Measurements from ENCODE around the gene CMTM2. TPM values are rescaled to one million over a fixed set of nuclear protein-coding genes. Genes with fewer than 3 reads are reported as not detected.
"Not testable (repeated sequence)": the region's sequence is repeated elsewhere in the genome, so short reads cannot be mapped to it uniquely, and the experiment has no call there.

CMTM2 gene
- total RNA-seq, 1 donor from 2014 or later, result 1.5 TPM

DNA sequence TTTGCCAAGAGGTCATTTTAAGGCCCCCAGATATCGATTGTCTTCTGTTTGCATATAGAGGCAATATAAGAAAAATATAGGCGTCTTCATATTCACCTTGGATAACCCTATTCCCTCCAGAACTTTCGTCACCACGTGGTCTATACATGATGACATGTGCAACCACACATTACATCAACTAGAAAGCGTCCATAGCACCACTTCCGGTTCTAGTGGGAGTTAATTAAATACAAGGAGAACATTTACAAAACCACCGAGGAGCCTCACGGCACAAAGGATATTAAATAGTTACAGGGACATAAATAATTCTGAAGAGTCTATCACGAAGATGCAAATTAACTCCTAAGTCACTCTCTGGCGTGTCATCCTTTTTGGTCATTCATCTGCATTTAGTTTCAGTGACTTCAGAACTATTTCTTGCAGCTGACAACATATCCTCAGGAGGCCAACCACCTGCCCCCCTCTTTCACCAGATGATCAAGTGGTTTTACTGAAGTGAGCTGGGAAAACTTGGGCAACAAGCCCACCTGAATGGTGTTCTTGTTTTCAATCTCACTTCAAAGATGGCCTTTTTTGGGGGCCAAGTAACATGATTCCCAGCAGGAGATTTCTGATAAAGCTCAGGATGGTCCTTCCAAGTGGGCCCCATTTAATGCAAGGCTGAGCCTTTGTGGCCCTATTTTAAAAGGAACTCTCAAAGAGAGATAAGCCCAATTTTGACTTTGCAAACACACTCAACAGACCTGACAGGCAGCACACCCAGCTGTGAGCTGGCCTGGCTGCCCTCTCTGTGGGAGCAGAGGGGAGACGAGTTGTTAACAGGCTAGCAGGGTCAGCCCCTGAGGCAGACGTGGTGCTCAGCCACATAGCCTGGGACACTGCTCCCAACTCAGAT lies 40.5 kb downstream of the CMTM2 start:
- intact Hi-C loops (cut with DNase I), result no loop called here
- DNase-seq (ENCODE audit: low spot score), result no peak
- ATAC-seq, result peak; percentile 14

- DNase-seq (ENCODE audit: low spot score) (no peak), ATAC-seq (no peak)
- intact Hi-C loops (cut with DNase I), result no loop called here
Observed at GRCh38 chr16:66620429-66620795, 41.1 kb downstream of the CMTM2 start.

GRCh38 chr16:66621973-66622372 lies 42.7 kb downstream of the CMTM2 start:
- intact Hi-C loops (cut with DNase I), result no loop called here
- no peak for ATAC-seq
- no peak for DNase-seq (ENCODE audit: low spot score)

DNA sequence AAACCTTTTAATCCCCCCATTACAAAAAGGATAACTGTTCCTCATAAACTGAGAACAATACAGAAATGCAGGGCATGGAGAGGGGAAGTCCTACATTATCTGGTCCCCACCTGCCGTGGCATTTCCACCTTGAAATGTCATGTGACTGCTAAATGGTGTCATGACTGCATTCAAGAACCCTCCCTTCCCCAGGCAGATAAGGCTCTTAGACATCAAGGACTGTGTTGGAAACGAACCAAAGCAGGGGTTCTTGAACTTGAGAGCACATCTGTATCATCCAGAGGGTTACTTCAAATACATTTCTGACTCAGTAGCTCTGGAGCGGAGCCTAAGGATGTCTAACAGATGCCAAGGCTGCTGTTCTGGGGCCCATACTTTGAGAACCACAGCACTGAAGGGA lies 43.6 kb downstream of the CMTM2 start:
- intact Hi-C loops (cut with DNase I), result no loop called here
- no peak for DNase-seq (ENCODE audit: low spot score)
- ATAC-seq, result no peak

GRCh38 chr16:66623755-66624154 lies 44.5 kb downstream of the CMTM2 start:
- intact Hi-C loops (cut with DNase I), result no loop called here
- DNase-seq (ENCODE audit: low spot score), result no peak
- ATAC-seq, result no peak

- intact Hi-C loops (cut with DNase I); DNase-seq (ENCODE audit: low spot score); ATAC-seq: not testable (repeated sequence)
Observed at GRCh38 chr16:66627611-66628378, 48.5 kb downstream of the CMTM2 start.

- intact Hi-C loops (cut with DNase I), result no loop called here
- DNase-seq (ENCODE audit: low spot score), result no peak
Observed at GRCh38 chr16:66629856-66630255, 50.6 kb downstream of the CMTM2 start.

DNA sequence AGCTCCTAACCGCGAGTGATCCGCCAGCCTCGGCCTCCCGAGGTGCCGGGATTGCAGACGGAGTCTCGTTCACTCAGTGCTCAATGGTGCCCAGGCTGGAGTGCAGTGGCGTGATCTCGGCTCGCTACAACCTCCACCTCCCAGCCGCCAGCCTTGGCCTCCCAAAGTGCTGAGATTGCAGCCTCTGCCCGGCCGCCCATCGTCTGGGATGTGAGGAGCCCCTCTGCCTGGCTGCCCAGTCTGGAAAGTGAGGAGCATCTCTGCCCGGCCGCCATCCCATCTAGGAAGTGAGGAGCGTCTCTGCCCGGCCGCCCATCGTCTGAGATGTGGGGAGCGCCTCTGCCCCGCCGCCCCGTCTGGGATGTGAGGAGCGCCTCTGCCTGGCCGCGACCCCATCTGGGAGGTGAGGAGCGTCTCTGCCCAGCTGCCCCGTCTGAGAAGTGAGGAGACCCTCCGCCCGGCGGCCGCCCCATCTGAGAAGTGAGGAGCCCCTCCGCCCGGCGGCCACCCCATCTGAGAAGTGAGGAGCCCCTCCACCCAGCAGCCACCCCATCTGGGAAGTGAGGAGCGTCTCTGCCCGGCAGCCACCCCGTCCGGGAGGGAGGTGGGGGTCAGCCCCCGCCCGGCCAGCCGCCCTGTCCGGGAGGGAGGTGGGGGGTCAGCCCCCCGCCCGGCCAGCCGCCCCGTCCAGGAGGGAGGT lies 51.4 kb downstream of the CMTM2 start:
- DNase-seq (ENCODE audit: low spot score); intact Hi-C loops (cut with DNase I); ATAC-seq: not testable (repeated sequence)

More at GRCh38 chr16:66629856-66630255, 50.6 kb downstream of the CMTM2 start:
- no peak for ATAC-seq

- DNase-seq (ENCODE audit: low spot score); intact Hi-C loops (cut with DNase I): not testable (repeated sequence)
Observed at GRCh38 chr16:66631558-66631957, 52.3 kb downstream of the CMTM2 start.

DNA sequence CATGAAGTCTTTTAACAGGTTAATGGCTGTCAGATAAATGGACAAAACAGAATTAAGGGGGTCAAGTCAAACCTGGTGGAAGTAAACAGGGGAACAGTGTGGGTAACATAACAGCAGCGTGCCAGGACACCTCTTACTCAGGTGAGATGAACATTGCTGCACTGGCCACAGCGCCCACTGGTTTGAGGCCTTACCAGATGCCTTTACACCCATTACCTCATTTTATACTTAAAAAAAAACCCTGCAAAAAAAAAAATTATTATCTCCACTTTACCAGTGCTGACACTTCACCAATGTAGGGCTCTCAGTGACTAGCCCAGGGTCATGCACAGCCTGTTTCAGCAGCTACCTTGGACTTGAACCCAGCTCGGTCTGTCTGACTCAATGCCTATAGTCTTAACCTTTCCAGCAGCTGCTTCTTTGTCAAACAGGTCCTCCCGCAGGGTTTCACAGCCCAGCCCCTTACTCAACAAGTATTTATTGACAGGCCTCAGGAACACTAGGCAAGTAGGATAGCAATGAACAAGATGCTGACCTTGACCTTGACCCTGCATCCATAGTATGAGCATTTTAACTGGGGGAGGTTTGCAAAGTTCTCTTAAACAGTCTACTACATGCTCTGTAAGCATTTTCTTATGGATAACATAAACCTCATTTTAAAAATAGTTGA lies 55.4 kb downstream of the CMTM2 start:
- no peak for ATAC-seq
- no peak for DNase-seq (ENCODE audit: low spot score)
- intact Hi-C loops (cut with DNase I), result no loop called here

More at GRCh38 chr16:66631558-66631957, 52.3 kb downstream of the CMTM2 start:
- not testable (repeated sequence) for ATAC-seq

- no peak for ATAC-seq
- no peak for DNase-seq (ENCODE audit: low spot score)
- intact Hi-C loops (cut with DNase I), result no loop called here
Observed at GRCh38 chr16:66635406-66635805, 56.1 kb downstream of the CMTM2 start.

DNA sequence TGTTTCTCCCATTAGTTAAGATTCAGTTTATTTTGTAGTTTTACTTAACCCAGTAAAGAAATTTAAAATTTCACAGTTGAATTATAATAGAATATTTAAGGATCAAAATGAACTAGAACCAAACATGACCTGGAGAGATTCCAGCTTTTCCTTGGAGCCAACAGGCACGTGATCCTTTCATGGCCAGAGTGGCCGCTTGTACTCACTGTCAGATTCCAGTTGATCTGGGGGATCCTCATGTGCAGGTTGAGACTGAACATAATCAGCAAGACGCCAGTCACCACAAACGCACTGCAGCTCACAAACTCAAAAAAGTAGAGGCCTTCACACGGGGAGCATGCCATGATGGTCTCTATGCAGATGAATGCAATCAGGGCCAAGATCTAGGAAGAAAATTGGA lies 56.9 kb downstream of the CMTM2 start:
- DNase-seq (ENCODE audit: low spot score), result no peak
- no peak for ATAC-seq
- intact Hi-C loops (cut with DNase I), result no loop called here

- ATAC-seq (no peak), DNase-seq (ENCODE audit: low spot score) (no peak)
- intact Hi-C loops (cut with DNase I), result no loop called here
Observed at GRCh38 chr16:66637806-66638205, 58.5 kb downstream of the CMTM2 start.

Other genes starting within 250 kb of the CMTM2 start
- 108 TPM for gene CDH5, start 212.8 kb upstream of the CMTM2 start, total RNA-seq
- gene BEAN1, start 152.2 kb upstream of the CMTM2 start, total RNA-seq, result 1.8 TPM
- gene TK2, start 29.3 kb upstream of the CMTM2 start, total RNA-seq, result 44.2 TPM
- 36.9 TPM for gene CKLF, start 26.9 kb upstream of the CMTM2 start, total RNA-seq
- gene CMTM1, start 13.0 kb upstream of the CMTM2 start, total RNA-seq, result 6.2 TPM
- gene CMTM3, start 25.2 kb downstream of the CMTM2 start, total RNA-seq, result 44.5 TPM
- 17.8 TPM for gene CMTM4, start 117.3 kb downstream of the CMTM2 start, total RNA-seq
- 205 TPM for gene DYNC1LI2, start 172.1 kb downstream of the CMTM2 start, total RNA-seq
- gene TERB1, start 222.1 kb downstream of the CMTM2 start, total RNA-seq, result 0.58 TPM

Measured in sciatic nerve (tissue), 2 donors.